HCT116 (cell line): ENCODE results near the gene CDK18. TPM values are rescaled to one million over a fixed set of nuclear protein-coding genes. Genes with fewer than 3 reads are reported as not detected.

ENCODE experiments used
- ATAC-seq: fragments of 200-7000 bp; cut with Tn5 transposase; 2 replicates; pipeline ENCODE4 v1.9.1; 2020; ENCODE audit warnings: mild to moderate bottlenecking, moderate library complexity
- BruUV-seq: library from RNA; stranded (reverse); fragments of 400-500 nt; replicated peaks from 2 replicates; lab custom pipeline; 2021; lab: Mats Ljungman, UMichigan
- CTCF ChIA-PET: fragments of 300-600 bp; sonication (Branson Sonifier 250); formaldehyde crosslinking; loops from one replicate; lab custom pipeline; 2021; ENCODE audit warnings: antibody characterized with exemption; lab: Charles Lee
- POLR2A ChIA-PET: fragments of 300-600, 350-600 bp; sonication (Branson Sonifier 250); formaldehyde crosslinking; loops from one replicate; lab custom pipeline; 2021; ENCODE audit warnings: antibody characterized with exemption; lab: Charles Lee
- RAD21 ChIA-PET, 2 experiments: fragments of 300-600 bp; sonication (Branson Sonifier 250); formaldehyde crosslinking; loops; one replicate each; lab custom pipeline; 2023; ENCODE audit warnings: low total read pairs in 2 of 2; ENCODE audit not compliant: uncharacterized antibody in 2 of 2, unreplicated experiment in 2 of 2, low non-redundant PET in 1 of 2; lab: Charles Lee
- DNase-seq: peaks from one replicate; pipeline ENCODE4 v3.0.0-alpha.2; 2010; ENCODE audit warnings: low read depth, low spot score
- H2AFZ ChIP-seq: fragments of 200-600 bp; shearing (Covaris generic), sonication (generic); 2 replicates; pipeline ENCODE4 v1.6.1; 2017; ENCODE audit warnings: low read depth, mixed run types, mixed read lengths, antibody characterized with exemption, low read length; ENCODE audit not compliant: poor library complexity, severe bottlenecking
- H3K27ac ChIP-seq: 2 replicates; pipeline ENCODE4 v1.5.1; 2012; ENCODE audit warnings: low read depth, low read length
- H3K27me3 ChIP-seq: fragments of 200-600 bp; sonication (generic); 2 replicates; pipeline ENCODE4 v1.6.1; 2016; ENCODE audit warnings: mixed run types, low read length, mixed read lengths; ENCODE audit not compliant: insufficient read depth
- H3K36me3 ChIP-seq, 2 experiments: fragments of 200-500 bp in 1 of 2; fragments of 200-600 bp in 1 of 2; sonication (Bioruptor generic) in 1 of 2; sonication (generic) in 1 of 2; 2 replicates each; pipeline versions ENCODE4 v1.5.1 to v1.6.1; 2014 to 2016; ENCODE audit warnings: low read length in 2 of 2, inconsistent platforms in 1 of 2, mixed read lengths in 1 of 2, mixed run types in 1 of 2; ENCODE audit not compliant: insufficient read depth in 2 of 2, control insufficient read depth in 1 of 2
- H3K4me1 ChIP-seq, 2 experiments: fragments of 200-600 bp in 1 of 2; sonication (generic) in 1 of 2; 2 replicates each; pipeline versions ENCODE4 v1.5.1 to v1.6.1; 2012 to 2017; ENCODE audit warnings: low read length in 2 of 2, inconsistent platforms in 1 of 2, mild to moderate bottlenecking in 1 of 2, mixed read lengths in 1 of 2, mixed run types in 1 of 2, moderate library complexity in 1 of 2; ENCODE audit not compliant: insufficient read depth in 2 of 2, control insufficient read depth in 1 of 2
- H3K4me2 ChIP-seq: fragments of 200-600 bp; sonication (generic); 2 replicates; pipeline ENCODE4 v1.6.1; 2017; ENCODE audit warnings: mixed run types, low read length, mixed read lengths
- H3K4me3 ChIP-seq, 2 experiments: fragments of 200-600 bp in 1 of 2; sonication (generic) in 1 of 2; replicated peaks in 1 of 2; 2 replicates each; pipeline ENCODE4 v1.5.1; 2011 to 2016; ENCODE audit warnings: low read length in 2 of 2, control low read depth in 1 of 2, low read depth in 1 of 2, mild to moderate bottlenecking in 1 of 2, mixed read lengths in 1 of 2, mixed run types in 1 of 2
- H3K79me2 ChIP-seq: fragments of 200-600 bp; sonication (generic); 2 replicates; pipeline ENCODE4 v1.6.1; 2017; ENCODE audit warnings: mild to moderate bottlenecking, mixed run types, low read length, moderate library complexity, mixed read lengths; ENCODE audit not compliant: insufficient read depth
- H3K9ac ChIP-seq: fragments of 200-600 bp; sonication (generic); 2 replicates; pipeline ENCODE4 v1.6.1; 2016; ENCODE audit warnings: low read length, mixed read lengths
- H3K9me2 ChIP-seq: fragments of 200-600 bp; sonication (generic), shearing (Covaris generic); 2 replicates; pipeline ENCODE4 v1.6.1; 2017; ENCODE audit warnings: mixed run types, mild to moderate bottlenecking, moderate library complexity; ENCODE audit not compliant: insufficient read depth
- H3K9me3 ChIP-seq, 2 experiments: fragments of 200-500 bp in 1 of 2; fragments of 200-600 bp in 1 of 2; sonication (Bioruptor generic) in 1 of 2; sonication (generic) in 1 of 2; 2 replicates each; pipeline ENCODE4 v1.6.1; 2014 to 2017; ENCODE audit warnings: low read length in 2 of 2, mixed read lengths in 2 of 2, inconsistent platforms in 1 of 2, low read depth in 1 of 2, mild to moderate bottlenecking in 1 of 2, mixed run types in 1 of 2, moderate library complexity in 1 of 2; ENCODE audit not compliant: control insufficient read depth in 1 of 2, insufficient read depth in 1 of 2
- H4K20me1 ChIP-seq: fragments of 200-600 bp; sonication (generic), shearing (Covaris generic); 2 replicates; pipeline ENCODE4 v1.6.1; 2017; ENCODE audit warnings: mixed run types, mild to moderate bottlenecking, moderate library complexity; ENCODE audit not compliant: insufficient read depth
- CBX3 ChIP-seq: IDR thresholded peaks from 2 replicates; pipeline ENCODE4 v1.6.1; 2012; ENCODE audit warnings: low read depth
- ELF1 ChIP-seq: IDR thresholded peaks from 2 replicates; pipeline ENCODE4 v1.6.1; 2012; ENCODE audit warnings: low read depth, borderline replicate concordance
- POLR2A ChIP-seq: IDR thresholded peaks from 2 replicates; pipeline ENCODE4 v1.7.0; 2011; ENCODE audit warnings: borderline replicate concordance; ENCODE audit not compliant: insufficient read depth, insufficient read length; ENCODE audit errors: extremely low read depth
- SRF ChIP-seq: IDR thresholded peaks from 2 replicates; pipeline ENCODE4 v1.6.1; 2012; ENCODE audit warnings: low read depth
- ZFX ChIP-seq: fragments of 450-650 bp; IDR thresholded peaks from 2 replicates; pipeline ENCODE4 v1.6.1; 2017
- ZNF274 ChIP-seq: fragments of 200-500 bp; sonication (Bioruptor generic); IDR thresholded peaks from 2 replicates; pipeline ENCODE4 v1.6.1; 2014; ENCODE audit warnings: mild to moderate bottlenecking, low read depth, low read length, inconsistent platforms
- intact Hi-C: fragments of 100-400 bp; cut with micrococcal nuclease; formaldehyde crosslinking; loops from 2 replicates; pipeline ENCODE4 v1.10.0; 2022
- total RNA-seq: library from RNA; stranded (reverse); gene quantifications from one replicate; pipeline ENCODE4 v1.2.1, GENCODE V29; 2021; ENCODE audit not compliant: unreplicated experiment
- TF ChIP-seq, protein P1 (sequence below): IDR thresholded peaks from 2 replicates; pipeline ENCODE4 v1.6.1; 2012; ENCODE audit warnings: low read depth

CDK18 gene
- total RNA-seq, 1 experiment from 2014 or later = 32.0 TPM

DNA sequence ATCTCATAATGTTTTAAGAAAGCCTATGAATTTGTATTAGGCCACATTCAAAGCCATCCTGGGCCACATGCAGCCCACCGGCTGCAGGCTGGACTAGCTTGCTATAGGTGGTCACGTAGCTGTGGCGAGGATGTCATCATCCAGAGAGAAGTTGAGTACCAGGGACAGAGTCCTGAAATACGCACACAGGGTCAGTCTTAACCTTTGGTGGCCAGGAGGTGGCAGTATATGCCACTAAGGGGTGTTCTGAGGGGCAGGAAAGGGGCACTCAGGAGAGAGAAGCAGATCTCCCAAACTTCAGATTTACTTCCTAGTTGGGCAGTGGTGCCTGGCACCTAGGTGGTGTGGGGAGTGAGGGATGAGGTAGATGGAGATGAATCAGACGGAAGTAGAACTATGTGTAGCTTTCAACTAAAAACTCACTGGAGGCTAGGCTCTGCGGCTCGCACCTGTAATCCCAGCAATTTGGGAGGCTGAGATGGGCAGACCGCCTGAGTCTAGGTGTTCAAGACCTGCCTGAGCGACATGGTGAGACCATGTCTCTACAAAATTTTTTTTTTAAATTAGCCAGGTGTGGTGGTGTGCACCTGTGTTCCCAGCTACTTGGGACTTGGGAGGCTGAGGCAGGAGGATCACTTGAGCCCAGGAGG, 16.3 kb upstream of the CDK18 start (continued):
- TF ChIP-seq ELF1 = no peak

- Histone ChIP-seq H3K79me2 (no peaks in the 10 kb centered on the region), H3K9me2 (no peaks in the 10 kb centered on the region), H3K4me3 (no peak overlapping the region), H3K4me1 (peaks cover 17 to 22% of the 10 kb centered on the region in 2 experiments), H2AFZ (no peak overlapping the region), H3K27ac (no peak overlapping the region), H3K27me3 (no peaks in the 10 kb centered on the region), H3K9me3 (no peaks in the 10 kb centered on the region), H4K20me1 (no peaks in the 10 kb centered on the region), H3K9ac (no peak overlapping the region), H3K36me3 (no peaks in the 10 kb centered on the region), H3K4me2 (no peak overlapping the region)
- no peak for DNase-seq
- TF ChIP-seq CBX3 (no peak), POLR2A (no peak), ZNF274 (no peak), ZFX (no peak), SRF (no peak)
- TF ChIP-seq, protein P1, sequence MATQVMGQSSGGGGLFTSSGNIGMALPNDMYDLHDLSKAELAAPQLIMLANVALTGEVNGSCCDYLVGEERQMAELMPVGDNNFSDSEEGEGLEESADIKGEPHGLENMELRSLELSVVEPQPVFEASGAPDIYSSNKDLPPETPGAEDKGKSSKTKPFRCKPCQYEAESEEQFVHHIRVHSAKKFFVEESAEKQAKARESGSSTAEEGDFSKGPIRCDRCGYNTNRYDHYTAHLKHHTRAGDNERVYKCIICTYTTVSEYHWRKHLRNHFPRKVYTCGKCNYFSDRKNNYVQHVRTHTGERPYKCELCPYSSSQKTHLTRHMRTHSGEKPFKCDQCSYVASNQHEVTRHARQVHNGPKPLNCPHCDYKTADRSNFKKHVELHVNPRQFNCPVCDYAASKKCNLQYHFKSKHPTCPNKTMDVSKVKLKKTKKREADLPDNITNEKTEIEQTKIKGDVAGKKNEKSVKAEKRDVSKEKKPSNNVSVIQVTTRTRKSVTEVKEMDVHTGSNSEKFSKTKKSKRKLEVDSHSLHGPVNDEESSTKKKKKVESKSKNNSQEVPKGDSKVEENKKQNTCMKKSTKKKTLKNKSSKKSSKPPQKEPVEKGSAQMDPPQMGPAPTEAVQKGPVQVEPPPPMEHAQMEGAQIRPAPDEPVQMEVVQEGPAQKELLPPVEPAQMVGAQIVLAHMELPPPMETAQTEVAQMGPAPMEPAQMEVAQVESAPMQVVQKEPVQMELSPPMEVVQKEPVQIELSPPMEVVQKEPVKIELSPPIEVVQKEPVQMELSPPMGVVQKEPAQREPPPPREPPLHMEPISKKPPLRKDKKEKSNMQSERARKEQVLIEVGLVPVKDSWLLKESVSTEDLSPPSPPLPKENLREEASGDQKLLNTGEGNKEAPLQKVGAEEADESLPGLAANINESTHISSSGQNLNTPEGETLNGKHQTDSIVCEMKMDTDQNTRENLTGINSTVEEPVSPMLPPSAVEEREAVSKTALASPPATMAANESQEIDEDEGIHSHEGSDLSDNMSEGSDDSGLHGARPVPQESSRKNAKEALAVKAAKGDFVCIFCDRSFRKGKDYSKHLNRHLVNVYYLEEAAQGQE = no peak
- ChIA-PET POLR2A (no interaction called here), RAD21 (no interaction called here), CTCF (interaction anchor here (1.0 to 12.3 kb wide), 2 partner anchors 32 to 50 kb away, joined by 3 to 200 read pairs; no protein-coding TSS in a partner anchor)
- intact Hi-C loops = no loop called here
- no TSS peak for BruUV-seq
- no peak for ATAC-seq
Observed at GRCh38 chr1:205491794-205492193, 12.7 kb upstream of the CDK18 start.
